ENCODE measurements around the gene NSUN7.

GRCh38 chr4:40842318-40842717, 92.6 kb downstream of the NSUN7 start:
- TF ChIP-seq CTCF (conservative IDR thresholded peaks at IDR 0.05 in 1 of 2, IDR thresholded peaks at IDR 0.05 in 1 of 2; ENCODE audit: low read depth in 1 of 2, low read length in 2 of 2) (no peak), EZH2 (IDR thresholded peaks at IDR 0.05; ENCODE audit: low read length, missing control alignments) (no peak)

Data from fibroblast of lung (primary cell).